ACC112 (cell line): ENCODE results near the gene ELANE.
"Not testable (repeated sequence)": the region's sequence is repeated elsewhere in the genome, so short reads cannot be mapped to it uniquely, and the experiment has no call there.

ENCODE experiments used
- H2AFZ ChIP-seq: fragments of 200-600 bp; sonication (generic); one replicate; pipeline ENCODE4 v1.6.0; 2017; ENCODE audit warnings: antibody characterized with exemption, low read length; ENCODE audit not compliant: unreplicated experiment
- H3K27ac ChIP-seq: fragments of 200-600 bp; sonication (generic); 2 replicates; pipeline ENCODE4 v1.5.1; 2014; ENCODE audit warnings: low read depth, mild to moderate bottlenecking, antibody characterized with exemption, low read length, moderate library complexity
- H3K27me3 ChIP-seq: fragments of 200-600 bp; sonication (generic); 2 replicates; pipeline ENCODE4 v1.6.1; 2014; ENCODE audit warnings: mild to moderate bottlenecking, antibody characterized with exemption, low read length, moderate library complexity, mixed read lengths; ENCODE audit not compliant: insufficient read depth
- H3K36me3 ChIP-seq: fragments of 200-600 bp; sonication (generic); 2 replicates; pipeline ENCODE4 v1.6.1; 2016; ENCODE audit warnings: mild to moderate bottlenecking, antibody characterized with exemption, low read length, moderate library complexity, mixed read lengths; ENCODE audit not compliant: insufficient read depth
- H3K4me1 ChIP-seq: fragments of 200-600 bp; sonication (generic); one replicate; pipeline ENCODE4 v1.6.1; 2016; ENCODE audit warnings: low read length, mixed read lengths; ENCODE audit not compliant: insufficient read depth, unreplicated experiment, control insufficient read depth
- H3K4me3 ChIP-seq: fragments of 200-600 bp; sonication (generic); 2 replicates; pipeline ENCODE4 v1.5.1; 2014; ENCODE audit warnings: mild to moderate bottlenecking, low read depth, low read length
- H3K79me2 ChIP-seq: fragments of 200-600 bp; sonication (generic); one replicate; pipeline ENCODE4 v1.6.0; 2016; ENCODE audit warnings: low read length; ENCODE audit not compliant: control insufficient read depth, unreplicated experiment, insufficient read depth

Gene ELANE

DNA sequence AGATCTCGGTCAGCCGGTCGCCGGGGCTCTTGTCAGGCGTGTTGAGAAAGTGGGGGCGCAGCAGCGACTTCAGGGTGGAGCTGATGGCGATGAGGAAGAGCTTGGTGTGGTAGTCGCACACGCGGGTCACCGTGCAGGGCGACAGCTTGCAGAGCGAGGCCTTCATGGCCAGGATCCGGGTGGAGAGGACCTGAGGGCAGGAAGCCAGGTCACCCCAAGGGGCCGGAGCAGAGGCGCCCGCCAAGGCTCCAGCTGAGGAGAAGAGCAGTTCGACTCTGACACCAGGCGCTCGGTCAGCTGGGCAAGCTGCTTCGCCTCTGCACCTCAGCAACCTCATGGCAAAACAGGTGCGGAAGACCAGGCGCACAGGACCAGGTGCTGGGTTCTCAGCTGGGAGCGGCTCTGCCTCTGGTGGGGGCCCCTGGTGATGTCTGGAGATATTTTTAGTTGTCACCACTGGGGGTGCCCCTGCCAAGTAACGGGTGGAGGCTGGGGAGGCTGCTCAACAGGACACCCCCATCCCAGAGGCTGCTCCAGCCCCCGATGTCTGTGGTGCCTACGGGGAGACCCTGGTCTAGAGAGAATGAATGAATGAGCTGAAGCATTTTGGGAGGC is 23.3 kb downstream of the ELANE start:
- H3K36me3 ChIP-seq = no peaks in the 10 kb centered on the region
- H2AFZ ChIP-seq = no peak overlapping the region
- H3K4me3 ChIP-seq = no peak overlapping the region
- H3K27me3 ChIP-seq = no peaks in the 10 kb centered on the region
- no peaks in the 10 kb centered on the region for H3K79me2 ChIP-seq
- H3K27ac ChIP-seq = no peak overlapping the region
- H3K4me1 ChIP-seq = no peaks in the 10 kb centered on the region

DNA sequence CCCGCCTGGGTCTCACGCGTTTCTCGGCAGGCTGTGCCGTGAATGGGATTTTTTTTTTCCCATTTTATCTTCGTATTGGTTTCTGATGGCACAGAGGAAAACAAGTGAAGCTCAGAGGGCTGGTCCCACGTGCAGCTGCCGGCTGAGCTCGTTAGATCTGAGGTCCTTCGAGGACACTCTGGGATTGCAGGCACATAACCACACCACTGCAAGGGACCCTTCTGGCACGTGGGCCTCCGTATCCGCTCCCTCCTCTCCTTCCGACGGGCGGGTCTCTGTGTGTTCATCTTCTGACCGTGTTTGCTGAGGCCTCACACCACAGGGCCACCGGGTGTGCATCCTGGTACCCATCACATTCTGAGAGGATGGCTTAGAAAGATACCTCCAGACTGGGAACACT is 24.0 kb downstream of the ELANE start:
- no peak overlapping the region for H2AFZ ChIP-seq
- H3K36me3 ChIP-seq = no peaks in the 10 kb centered on the region
- no peak overlapping the region for H3K27ac ChIP-seq
- no peaks in the 10 kb centered on the region for H3K79me2 ChIP-seq
- no peak overlapping the region for H3K4me3 ChIP-seq
- no peaks in the 10 kb centered on the region for H3K4me1 ChIP-seq
- no peaks in the 10 kb centered on the region for H3K27me3 ChIP-seq

DNA sequence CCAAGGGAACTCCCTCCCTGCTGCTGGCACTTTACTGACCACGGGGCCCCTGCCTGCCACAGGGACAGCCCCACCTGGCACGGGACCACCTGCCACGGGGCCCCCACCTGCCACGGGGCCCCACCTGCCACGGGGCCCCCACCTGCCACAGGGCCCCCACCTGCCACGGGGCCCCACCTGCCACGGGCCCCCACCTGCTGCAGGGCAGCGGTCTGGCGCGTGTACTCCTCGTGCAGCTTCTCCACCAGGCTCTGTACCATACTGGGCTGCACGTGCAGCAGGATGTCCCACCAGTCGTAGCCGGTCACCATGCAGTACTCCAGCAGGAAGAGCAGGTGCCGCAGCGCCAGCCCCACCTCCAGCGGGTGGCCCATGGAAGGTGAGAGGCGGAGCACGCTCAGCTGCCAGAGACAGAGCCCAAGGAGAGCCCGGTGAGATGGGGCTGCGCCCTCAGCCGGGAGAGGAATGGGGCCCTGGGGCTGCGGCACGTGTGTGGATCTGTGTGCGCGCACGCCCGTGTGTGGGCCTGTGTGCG is 24.7 kb downstream of the ELANE start:
- Histone ChIP-seq H3K36me3 (peaks cover 5% of the 10 kb centered on the region; the same call in 1 of the 2 replicates), H3K27me3 (no peaks in the 10 kb centered on the region), H3K79me2 (no peaks in the 10 kb centered on the region), H2AFZ (no peak overlapping the region), H3K4me3 (no peak overlapping the region), H3K27ac (no peak overlapping the region), H3K4me1 (no peaks in the 10 kb centered on the region)

DNA sequence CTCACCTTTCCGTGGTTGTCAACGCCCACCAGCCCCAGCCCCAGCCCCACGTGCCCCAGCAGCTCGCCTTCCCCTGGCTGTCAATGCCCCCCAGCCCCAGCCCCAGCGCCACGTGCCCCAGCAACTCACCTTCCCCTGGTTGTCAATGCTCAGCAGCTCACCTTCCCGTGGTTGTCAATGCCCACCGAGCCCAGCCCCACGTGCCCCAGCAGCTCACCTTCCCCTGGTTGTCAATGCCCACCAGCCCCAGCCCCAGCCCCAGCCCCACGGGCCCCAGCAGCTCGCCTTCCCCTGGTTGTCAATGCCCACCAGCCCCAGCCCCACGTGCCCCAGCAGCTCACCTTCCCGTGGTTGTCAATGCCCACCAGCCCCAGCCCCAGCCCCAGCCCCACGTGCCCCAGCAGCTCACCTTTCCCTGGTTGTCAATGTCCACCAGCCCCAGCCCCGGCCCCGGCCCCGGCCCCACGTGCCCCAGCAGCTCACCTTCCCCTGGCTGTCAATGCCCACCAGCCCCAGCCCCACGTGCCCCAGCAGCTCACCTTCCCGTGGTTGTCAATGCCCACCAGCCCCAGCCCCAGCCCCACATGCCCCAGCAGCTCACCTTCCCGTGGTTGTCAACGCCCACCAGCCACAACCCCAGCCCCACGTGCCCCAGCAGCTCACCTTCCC is 26.0 kb downstream of the ELANE start:
- H3K36me3 ChIP-seq, H3K4me1 ChIP-seq, H3K79me2 ChIP-seq, H3K27ac ChIP-seq, H2AFZ ChIP-seq, H3K4me3 ChIP-seq, H3K27me3 ChIP-seq: not testable (repeated sequence)

DNA sequence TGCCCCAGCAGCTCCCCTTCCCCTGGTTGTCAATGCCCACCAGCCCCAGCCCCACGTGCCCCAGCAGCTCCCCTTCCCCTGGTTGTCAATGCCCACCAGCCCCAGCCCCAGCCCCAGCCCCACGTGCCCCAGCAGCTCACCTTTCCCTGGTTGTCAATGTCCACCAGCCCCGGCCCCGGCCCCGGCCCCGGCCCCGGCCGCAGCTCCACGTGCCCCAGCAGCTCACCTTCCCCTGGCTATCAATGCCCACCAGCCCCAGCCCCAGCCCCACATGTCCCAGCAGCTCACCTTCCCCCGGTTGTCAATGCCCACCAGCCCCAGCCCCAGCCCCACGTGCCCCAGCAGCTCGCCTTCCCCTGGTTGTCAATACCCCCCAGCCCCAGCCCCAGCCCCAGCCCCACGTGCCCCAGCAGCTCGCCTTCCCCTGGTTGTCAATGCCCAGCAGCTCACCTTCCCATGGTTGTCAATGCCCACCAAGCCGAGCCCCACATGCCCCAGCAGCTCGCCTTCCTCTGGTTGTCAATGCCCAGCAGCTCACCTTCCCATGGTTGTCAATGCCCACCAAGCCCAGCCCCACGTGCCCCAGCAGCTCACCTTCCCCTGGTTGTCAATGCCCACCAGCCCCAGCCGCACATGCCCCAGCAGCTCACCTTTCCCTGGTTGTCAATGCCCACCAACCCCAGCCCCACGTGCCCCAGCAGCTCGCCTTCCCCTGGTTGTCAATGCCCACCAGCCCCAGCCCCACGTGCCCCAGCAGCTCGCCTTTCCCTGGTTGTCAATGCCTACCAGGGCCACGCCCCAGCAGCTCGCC is 26.9 kb downstream of the ELANE start:
- H3K79me2 ChIP-seq, H3K4me3 ChIP-seq, H3K27me3 ChIP-seq, H3K4me1 ChIP-seq, H3K36me3 ChIP-seq, H2AFZ ChIP-seq, H3K27ac ChIP-seq: not testable (repeated sequence)

DNA sequence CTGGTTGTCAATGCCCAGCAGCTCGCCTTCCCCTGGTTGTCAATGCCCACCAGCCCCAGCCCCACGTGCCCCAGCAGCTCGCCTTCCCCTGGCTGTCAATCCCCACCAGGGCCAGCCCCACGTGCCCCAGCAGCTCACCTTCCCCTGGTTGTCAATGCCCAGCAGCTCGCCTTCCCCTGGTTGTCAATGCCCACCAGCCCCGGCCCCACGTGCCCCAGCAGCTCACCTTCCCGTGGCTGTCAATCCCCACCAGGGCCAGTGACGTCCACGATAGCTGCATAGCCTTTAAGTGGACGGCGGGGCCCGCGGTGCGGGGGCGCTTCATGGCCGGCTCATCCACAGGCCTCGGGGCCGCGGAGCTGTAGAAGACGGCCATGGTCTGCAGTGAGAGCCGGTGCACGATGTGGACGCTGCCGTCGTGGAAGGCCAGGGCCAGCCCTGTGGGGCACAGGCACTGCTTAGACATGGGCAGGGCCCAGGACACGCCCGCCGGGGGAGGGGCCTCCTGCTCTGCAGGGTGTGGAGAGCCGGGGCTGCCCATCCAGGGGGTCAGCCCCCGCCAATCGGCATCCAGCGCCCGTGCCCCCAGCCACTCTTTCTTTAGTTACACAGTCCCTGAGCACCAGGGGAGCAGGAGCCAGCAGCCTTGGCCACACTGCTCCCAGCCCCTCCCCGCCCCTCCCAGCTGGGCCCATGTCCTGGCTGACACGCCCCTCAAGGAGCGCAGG is 27.8 kb downstream of the ELANE start:
- Histone ChIP-seq H2AFZ (no peak overlapping the region), H3K79me2 (no peaks in the 10 kb centered on the region), H3K27me3 (no peaks in the 10 kb centered on the region), H3K4me3 (no peak overlapping the region), H3K36me3 (peaks cover 5% of the 10 kb centered on the region; the same call in 1 of the 2 replicates), H3K27ac (no peak overlapping the region), H3K4me1 (no peaks in the 10 kb centered on the region)

DNA sequence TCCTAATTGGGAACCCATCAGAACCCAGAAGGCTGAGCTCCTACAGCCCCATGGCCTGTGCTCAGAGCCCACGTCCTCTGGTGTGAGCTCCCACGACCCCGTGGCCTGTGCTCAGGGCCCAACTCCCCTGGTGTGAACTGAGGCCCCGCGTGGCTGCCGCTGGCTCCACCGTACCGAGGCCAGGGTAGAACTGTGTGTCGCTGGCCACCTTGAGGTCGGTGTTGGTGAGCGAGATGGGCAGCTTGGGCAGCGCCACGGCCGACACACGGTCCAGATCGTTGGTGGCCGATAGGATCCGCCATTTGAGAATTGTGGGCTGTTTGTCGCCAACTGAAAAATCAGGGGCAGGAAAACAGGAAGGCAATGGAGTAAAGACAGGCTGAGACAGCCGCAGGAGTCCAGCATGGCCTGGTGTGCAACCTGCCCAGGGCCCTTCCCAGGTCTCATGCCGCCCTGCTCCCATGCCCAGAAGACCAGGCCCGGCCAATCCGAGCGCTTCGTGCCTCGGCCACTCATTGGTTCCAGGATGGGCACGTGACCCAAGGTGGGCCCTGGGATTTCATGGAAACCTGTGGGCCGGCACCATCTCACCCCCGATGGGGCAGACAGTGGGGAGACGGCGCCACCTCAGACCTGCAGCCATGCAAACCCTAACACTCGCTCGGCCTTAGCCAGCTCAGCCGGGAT is 29.4 kb downstream of the ELANE start:
- Histone ChIP-seq H3K79me2 (no peaks in the 10 kb centered on the region), H3K27me3 (no peaks in the 10 kb centered on the region), H3K4me3 (no peak overlapping the region), H3K36me3 (peaks cover 5% of the 10 kb centered on the region; the same call in 1 of the 2 replicates), H3K27ac (no peak overlapping the region), H2AFZ (no peak overlapping the region), H3K4me1 (no peaks in the 10 kb centered on the region)

DNA sequence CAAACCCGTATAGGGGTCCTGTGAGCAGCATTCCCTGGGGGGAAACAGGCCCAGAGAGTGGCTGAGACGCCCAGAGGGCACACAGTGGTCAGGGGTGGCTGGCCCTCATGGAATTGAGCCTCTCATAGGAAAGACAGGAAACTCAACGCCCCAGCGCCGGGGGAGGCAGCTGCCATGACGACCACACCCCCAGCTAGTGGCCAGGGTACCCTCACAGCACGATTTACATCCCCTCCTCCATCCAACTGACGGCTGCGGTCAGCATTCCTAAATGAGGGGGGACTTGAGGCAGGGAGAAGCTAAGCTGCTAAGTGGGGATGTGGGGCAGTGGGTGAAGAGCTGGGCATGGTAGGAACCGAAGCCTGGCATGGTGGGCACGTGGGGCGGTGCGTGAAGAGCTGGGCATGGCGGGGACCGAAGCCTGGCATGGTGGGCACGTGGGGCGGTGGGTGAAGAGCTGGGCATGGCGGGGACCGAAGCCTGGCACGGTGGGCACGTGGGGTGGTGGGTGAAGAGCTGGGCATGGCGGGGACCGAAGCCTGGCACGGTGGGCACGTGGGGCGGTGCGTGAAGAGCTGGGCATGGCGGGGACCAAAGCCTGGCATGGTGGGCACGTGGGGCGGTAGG is 30.9 kb downstream of the ELANE start:
- H3K4me3 ChIP-seq = no peak overlapping the region
- H3K4me1 ChIP-seq = no peaks in the 10 kb centered on the region
- no peak overlapping the region for H3K27ac ChIP-seq
- H3K79me2 ChIP-seq = no peaks in the 10 kb centered on the region
- peaks cover 5% of the 10 kb centered on the region; the same call in 1 of the 2 replicates for H3K36me3 ChIP-seq
- H3K27me3 ChIP-seq = no peaks in the 10 kb centered on the region
- no peak overlapping the region for H2AFZ ChIP-seq

DNA sequence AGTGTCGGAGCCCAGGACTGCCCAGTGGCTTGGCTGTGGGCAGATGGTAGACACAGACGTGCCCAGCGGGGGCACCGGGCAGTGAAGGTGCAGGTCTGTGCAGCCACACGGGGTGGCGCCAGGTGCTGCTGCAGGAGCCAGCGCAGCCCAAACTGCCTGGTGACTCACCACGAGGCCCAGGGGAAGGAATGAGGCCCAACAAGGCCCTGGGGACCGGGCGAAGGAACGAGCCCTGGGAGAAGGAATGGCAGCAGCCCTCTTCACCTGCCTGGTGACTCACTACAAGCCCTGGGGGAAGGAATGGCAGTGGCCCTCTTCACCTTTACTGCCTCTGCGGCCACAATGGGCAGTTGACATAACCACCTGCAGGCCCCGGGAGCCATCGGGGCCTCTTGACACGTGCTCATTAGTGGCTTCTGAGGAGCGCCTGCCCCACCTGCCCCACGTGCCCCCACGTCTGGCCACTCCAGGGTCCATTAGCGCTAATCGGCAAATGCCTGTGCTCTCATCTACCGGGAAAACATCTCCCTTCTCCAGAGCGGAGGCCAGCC is 31.6 kb downstream of the ELANE start:
- Histone ChIP-seq H3K79me2 (no peaks in the 10 kb centered on the region), H3K27me3 (no peaks in the 10 kb centered on the region), H3K27ac (no peak overlapping the region), H3K4me3 (no peak overlapping the region), H3K36me3 (peaks cover 5% of the 10 kb centered on the region; the same call in 1 of the 2 replicates), H3K4me1 (no peaks in the 10 kb centered on the region), H2AFZ (no peak overlapping the region)
